Posterior cingulate gyrus (tissue), 11 donors: ENCODE data around the gene GRID1.
"Not testable (repeated sequence)": the region's sequence is repeated elsewhere in the genome, so short reads cannot be mapped to it uniquely, and the experiment has no call there.

Source experiments
- DNase-seq, 10 donors: peaks; one replicate each; pipeline versions ENCODE4 v3.0.0 to v3.0.0-alpha.2; 2020 to 2021; ENCODE audit warnings: mixed read lengths in 3 of 10
- intact Hi-C: fragments of 100-400 bp; cut with DNase I; formaldehyde crosslinking; loops from one replicate; pipeline ENCODE4 v1.15.1; 2023

Gene GRID1

GRCh38 chr10:86055928-86056327 is 310.7 kb downstream of the GRID1 start:
- no peak for DNase-seq
- intact Hi-C loops = no loop called here

GRCh38 chr10:86053675-86054074 is 312.9 kb downstream of the GRID1 start:
- intact Hi-C loops = no loop called here

GRCh38 chr10:86051586-86051985 is 315.0 kb downstream of the GRID1 start:
- intact Hi-C loops = no loop called here
- no peak for DNase-seq

More at GRCh38 chr10:86053675-86054074, 312.9 kb downstream of the GRID1 start:
- no peak for DNase-seq

GRCh38 chr10:86049442-86049841 is 317.2 kb downstream of the GRID1 start:
- intact Hi-C loops = no loop called here
- no peak for DNase-seq

GRCh38 chr10:86048973-86049372 is 317.6 kb downstream of the GRID1 start:
- intact Hi-C loops = no loop called here
- no peak for DNase-seq

- intact Hi-C loops = no loop called here
These were observed 318.0 kb downstream of the GRID1 start for GRCh38 chr10:86048571-86048970.

GRCh38 chr10:86047588-86047987 is 319.0 kb downstream of the GRID1 start:
- intact Hi-C loops = no loop called here
- DNase-seq = no peak

More at GRCh38 chr10:86048571-86048970, 318.0 kb downstream of the GRID1 start:
- no peak for DNase-seq

GRCh38 chr10:86046845-86047460 is 319.6 kb downstream of the GRID1 start:
- peak in 1 of 10 donors; percentile 41 for DNase-seq
- intact Hi-C loops = no loop called here

GRCh38 chr10:86045896-86046295 is 320.7 kb downstream of the GRID1 start:
- intact Hi-C loops = no loop called here
- peak in 1 of 10 donors; percentile 2 for DNase-seq

GRCh38 chr10:86044029-86044428 is 322.6 kb downstream of the GRID1 start:
- DNase-seq = no peak
- intact Hi-C loops = no loop called here

- intact Hi-C loops = no loop called here
- DNase-seq = peak in 1 of 10 donors; percentile 41
These were observed 323.4 kb downstream of the GRID1 start for GRCh38 chr10:86043236-86043635.

- intact Hi-C loops = no loop called here
- DNase-seq = peak in 1 of 10 donors; percentile 33
These were observed 324.4 kb downstream of the GRID1 start for GRCh38 chr10:86042161-86042560.

- DNase-seq = peak in 1 of 10 donors; percentile 61
- intact Hi-C loops = no loop called here
These were observed 325.5 kb downstream of the GRID1 start for GRCh38 chr10:86041116-86041515.

GRCh38 chr10:86038371-86038770 is 328.2 kb downstream of the GRID1 start:
- DNase-seq = no peak
- intact Hi-C loops = no loop called here

GRCh38 chr10:86037096-86037495 is 329.5 kb downstream of the GRID1 start:
- no peak for DNase-seq
- intact Hi-C loops = no loop called here

GRCh38 chr10:86036544-86036831 is 330.1 kb downstream of the GRID1 start:
- intact Hi-C loops = no loop called here
- DNase-seq = no peak

- intact Hi-C loops = no loop called here
- no peak for DNase-seq
These were observed 330.6 kb downstream of the GRID1 start for GRCh38 chr10:86035791-86036543.

- intact Hi-C loops = no loop called here
- DNase-seq = no peak
These were observed 331.9 kb downstream of the GRID1 start for GRCh38 chr10:86034710-86035109.

GRCh38 chr10:86033581-86033980 is 333.0 kb downstream of the GRID1 start:
- DNase-seq = peak in 1 of 10 donors; percentile 36
- intact Hi-C loops = no loop called here

- DNase-seq = peak in 1 of 10 donors; percentile 34
- intact Hi-C loops = not testable (repeated sequence)
These were observed 334.5 kb downstream of the GRID1 start for GRCh38 chr10:86032087-86032486.

GRCh38 chr10:86030312-86030711 is 336.3 kb downstream of the GRID1 start:
- DNase-seq = peak in 1 of 10 donors; percentile 12
- intact Hi-C loops = no loop called here

- intact Hi-C loops = no loop called here
- no peak for DNase-seq
These were observed 339.2 kb downstream of the GRID1 start for GRCh38 chr10:86027346-86027745.
